ENCODE data around the gene TAF5L. TPM values are rescaled to one million over a fixed set of nuclear protein-coding genes. Genes with fewer than 3 reads are reported as not detected.

The TAF5L gene
- total RNA-seq, 4 donors from 2014 or later = 7.8 to 15.8 (median 12.7) TPM

GRCh38 chr1:229594227-229595008, 31.5 kb downstream of the TAF5L start:
- H3K9me3 ChIP-seq = no peaks in the 10 kb centered on the region
- no peaks in the 10 kb centered on the region for H3K27me3 ChIP-seq
- H3K4me1 ChIP-seq = peaks cover 0 to 42% (median 2%) of the 10 kb centered on the region in 3 donors
- no peak for DNase-seq
- TF ChIP-seq POLR2A (IDR thresholded peaks at IDR 0.05) = no peak
- TF ChIP-seq CTCF (IDR thresholded peaks at IDR 0.05) = no peak
- no peak overlapping the region for H3K4me3 ChIP-seq
- intact Hi-C loops (cut with DNase I) = no loop called here
- peaks cover 6 to 50% (median 9%) of the 10 kb centered on the region in 3 donors for H3K36me3 ChIP-seq
- WGBS, 2 donors = 94 to 95% methylated on average over 32 to 34 of the region's 34 CpGs
- no peak overlapping the region for H3K27ac ChIP-seq

GRCh38 chr1:229593800-229594199, 32.1 kb downstream of the TAF5L start:
- DNase-seq = no peak
- TF ChIP-seq POLR2A (IDR thresholded peaks at IDR 0.05) (no peak), CTCF (IDR thresholded peaks at IDR 0.05) (no peak)
- H3K9me3 ChIP-seq = no peaks in the 10 kb centered on the region
- peaks cover 0 to 35% (median 2%) of the 10 kb centered on the region in 3 donors for H3K4me1 ChIP-seq
- intact Hi-C loops (cut with DNase I) = no loop called here
- no peak overlapping the region for H3K27ac ChIP-seq
- H3K4me3 ChIP-seq = no peak overlapping the region
- 90% methylated on average over 12 of the region's 12 CpGs for WGBS, 2 donors
- no peaks in the 10 kb centered on the region for H3K27me3 ChIP-seq
- peaks cover 6 to 48% (median 9%) of the 10 kb centered on the region in 3 donors for H3K36me3 ChIP-seq

- intact Hi-C loops (cut with DNase I) = no loop called here
- peaks cover 0 to 9% (median 0%) of the 10 kb centered on the region in 3 donors for H3K4me1 ChIP-seq
- no peaks in the 10 kb centered on the region for H3K9me3 ChIP-seq
- no peaks in the 10 kb centered on the region for H3K27me3 ChIP-seq
- H3K36me3 ChIP-seq = peaks cover 6 to 41% (median 9%) of the 10 kb centered on the region in 3 donors
- H3K27ac ChIP-seq = no peak overlapping the region
- H3K4me3 ChIP-seq = no peak overlapping the region
- TF ChIP-seq CTCF (IDR thresholded peaks at IDR 0.05) = no peak
- TF ChIP-seq POLR2A (IDR thresholded peaks at IDR 0.05) = no peak
- DNase-seq = no peak
- WGBS, 2 donors = 45 to 60% methylated on average over 4 to 5 of the region's 5 CpGs
Observed at GRCh38 chr1:229590119-229590518, 35.8 kb downstream of the TAF5L start.

- TF ChIP-seq CTCF (IDR thresholded peaks at IDR 0.05) (no peak), POLR2A (IDR thresholded peaks at IDR 0.05) (no peak)
- H3K4me1 ChIP-seq = peaks cover 0 to 8% (median 5%) of the 10 kb centered on the region in 3 donors
- intact Hi-C loops (cut with DNase I) = no loop called here
- H3K4me3 ChIP-seq = no peak overlapping the region
- no peaks in the 10 kb centered on the region for H3K36me3 ChIP-seq
- no peaks in the 10 kb centered on the region for H3K27me3 ChIP-seq
- 76% methylated on average over 2 of the region's 2 CpGs for WGBS, 2 donors
- H3K9me3 ChIP-seq = no peaks in the 10 kb centered on the region
- no peak for DNase-seq
- H3K27ac ChIP-seq = no peak overlapping the region
Observed at GRCh38 chr1:229585338-229585737, 40.6 kb downstream of the TAF5L start.

- H3K27ac ChIP-seq = no peak overlapping the region
- intact Hi-C loops (cut with DNase I) = no loop called here
- 92 to 96% methylated on average over 4 of the region's 4 CpGs for WGBS, 2 donors
Observed at GRCh38 chr1:229582715-229583114, 43.2 kb downstream of the TAF5L start.

More at GRCh38 chr1:229582715-229583114, 43.2 kb downstream of the TAF5L start:
- TF ChIP-seq POLR2A (IDR thresholded peaks at IDR 0.05) (no peak), CTCF (IDR thresholded peaks at IDR 0.05) (no peak)
- Histone ChIP-seq H3K36me3 (no peaks in the 10 kb centered on the region), H3K4me3 (no peak overlapping the region), H3K27me3 (no peaks in the 10 kb centered on the region), H3K4me1 (peaks cover 8 to 19% (median 17%) of the 10 kb centered on the region in 3 donors), H3K9me3 (no peaks in the 10 kb centered on the region)
- DNase-seq = no peak

Measured in esophagus squamous epithelium (tissue), 5 donors.